ENCODE data around the gene TNS1. TPM values are rescaled to one million over a fixed set of nuclear protein-coding genes. Genes with fewer than 3 reads are reported as not detected.

TNS1 gene
- total RNA-seq, 1 experiment from 2014 or later, result 0.49 TPM

GRCh38 chr2:217981084-217981730 lies 21.6 kb downstream of the TNS1 start:
- in situ Hi-C loops (cut with HindIII; ENCODE audit: low pct_unique_long_range_greater_than_20kb, low sequenced_read_pairs) (no loop called here), intact Hi-C loops (cut with micrococcal nuclease; ENCODE audit: unreplicated experiment) (no loop called here)
- ChIA-PET POLR2A (no interaction called here), CTCF (interaction anchor here (0.6 kb wide), 1 partner anchor 196 kb away, joined by 3 read pairs; no protein-coding TSS in a partner anchor)
- TF ChIP-seq TCF7L2 (IDR thresholded peaks at IDR 0.05; ENCODE audit: low read depth, low read length) (no peak), SIN3A (IDR thresholded peaks at IDR 0.05; ENCODE audit: borderline replicate concordance, insufficient read depth, low read depth, low read length) (no peak), CTCF (IDR thresholded peaks at IDR 0.05) (no peak)
- peaks cover 5% of the 10 kb centered on the region for H3K27me3 ChIP-seq (ENCODE audit: control insufficient read depth, insufficient read depth, low read length)
- ATAC-seq (no peak), DNase-seq (ENCODE audit: low read depth, low spot score) (no peak)
- H3K4me3 ChIP-seq (ENCODE audit: low read depth in 2 of 2, low read length in 2 of 2), result no peak overlapping the region
- H3K27ac ChIP-seq (ENCODE audit: low read length), result no peak overlapping the region
- no peaks in the 10 kb centered on the region for H3K4me1 ChIP-seq (ENCODE audit: control insufficient read depth, insufficient read depth, low read length)
- H3K9me3 ChIP-seq (ENCODE audit: control insufficient read depth, insufficient read depth, low read depth, low read length), result no peaks in the 10 kb centered on the region
- H3K36me3 ChIP-seq (ENCODE audit: control insufficient read depth, insufficient read depth, low read length), result no peaks in the 10 kb centered on the region
- BruUV-seq (replicated peaks), result no TSS peak

GRCh38 chr2:217980591-217980990 lies 22.2 kb downstream of the TNS1 start:
- no peaks in the 10 kb centered on the region for H3K4me1 ChIP-seq (ENCODE audit: control insufficient read depth, insufficient read depth, low read length)
- TF ChIP-seq REST (IDR thresholded peaks at IDR 0.05; ENCODE audit: insufficient read depth in 1 of 2, low read depth in 2 of 2, low read length in 1 of 2) (no peak), TCF7L2 (IDR thresholded peaks at IDR 0.05; ENCODE audit: low read depth, low read length) (no peak), SIN3A (IDR thresholded peaks at IDR 0.05; ENCODE audit: borderline replicate concordance, insufficient read depth, low read depth, low read length) (no peak), CTCF (IDR thresholded peaks at IDR 0.05) (no peak), POLR2AphosphoS5 (IDR thresholded peaks at IDR 0.05; ENCODE audit: low read depth, low read length) (no peak)
- DNase-seq (ENCODE audit: low read depth, low spot score) (no peak), ATAC-seq (no peak)
- CTCF ChIA-PET, result no interaction called here
- in situ Hi-C loops (cut with HindIII; ENCODE audit: low pct_unique_long_range_greater_than_20kb, low sequenced_read_pairs) (no loop called here), intact Hi-C loops (cut with micrococcal nuclease; ENCODE audit: unreplicated experiment) (no loop called here)
- no peak overlapping the region for H3K4me3 ChIP-seq (ENCODE audit: low read depth in 2 of 2, low read length in 2 of 2)
- H3K27me3 ChIP-seq (ENCODE audit: control insufficient read depth, insufficient read depth, low read length), result peaks cover 5% of the 10 kb centered on the region
- BruUV-seq (replicated peaks), result no TSS peak
- no peaks in the 10 kb centered on the region for H3K9me3 ChIP-seq (ENCODE audit: control insufficient read depth, insufficient read depth, low read depth, low read length)
- no peaks in the 10 kb centered on the region for H3K36me3 ChIP-seq (ENCODE audit: control insufficient read depth, insufficient read depth, low read length)
- POLR2A ChIA-PET, result no interaction called here
- no peak overlapping the region for H3K27ac ChIP-seq (ENCODE audit: low read length)

Measured in Panc1 (cell line).